ENCODE data around the gene CAMSAP1.

GRCh38 chr9:135920256-135920930 lies 13.0 kb upstream of the CAMSAP1 start:
- TF ChIP-seq EZH2 (IDR thresholded peaks at IDR 0.05; ENCODE audit: borderline replicate concordance, insufficient read depth, low read length, poor library complexity, severe bottlenecking) (no peak), CTCF (IDR thresholded peaks at IDR 0.05; ENCODE audit: poor library complexity, severe bottlenecking) (no peak), POLR2AphosphoS5 (IDR thresholded peaks at IDR 0.05) (no peak), TAF1 (IDR thresholded peaks at IDR 0.05; ENCODE audit: low read depth) (no peak), REST (IDR thresholded peaks at IDR 0.05; ENCODE audit: borderline replicate concordance) (no peak), EP300 (conservative IDR thresholded peaks at IDR 0.05; ENCODE audit: poor library complexity, severe bottlenecking) (no peak), RAD21 (conservative IDR thresholded peaks at IDR 0.05) (no peak), MXI1 (conservative IDR thresholded peaks at IDR 0.05; ENCODE audit: poor library complexity, severe bottlenecking) (no peak), SMC3 (conservative IDR thresholded peaks at IDR 0.05; ENCODE audit: poor library complexity) (no peak)

Measured in neural cell (in vitro differentiated cells).